CD4-positive, alpha-beta T cell treated with Interleukin-4 for 4 hours (primary cell): ENCODE measurements around the gene PUM1.

Source experiments
- DNase-seq: peaks from one replicate; pipeline ENCODE4 v3.0.0-alpha.2; 2020

Gene PUM1

GRCh38 chr1:30903343-30904034 is 162.0 kb downstream of the PUM1 start:
- DNase-seq = no peak

- DNase-seq = no peak
Measured at GRCh38 chr1:30902593-30903290, 162.8 kb downstream of the PUM1 start.

- DNase-seq = no peak
Measured at GRCh38 chr1:30901798-30902581, 163.5 kb downstream of the PUM1 start.

- no peak for DNase-seq
Measured at GRCh38 chr1:30900931-30901560, 164.5 kb downstream of the PUM1 start.

- no peak for DNase-seq
Measured at GRCh38 chr1:30900486-30900885, 165.0 kb downstream of the PUM1 start.

- no peak for DNase-seq
Measured at GRCh38 chr1:30899577-30900389, 165.7 kb downstream of the PUM1 start.

- no peak for DNase-seq
Measured at GRCh38 chr1:30898031-30898815, 167.3 kb downstream of the PUM1 start.

- no peak for DNase-seq
Measured at GRCh38 chr1:30896905-30897304, 168.6 kb downstream of the PUM1 start.

- DNase-seq = no peak
Measured at GRCh38 chr1:30895944-30896660, 169.4 kb downstream of the PUM1 start.

- no peak for DNase-seq
Measured at GRCh38 chr1:30895382-30895943, 170.1 kb downstream of the PUM1 start.

GRCh38 chr1:30894508-30894973 is 171.0 kb downstream of the PUM1 start:
- no peak for DNase-seq

- DNase-seq = no peak
Measured at GRCh38 chr1:30893776-30894507, 171.6 kb downstream of the PUM1 start.

GRCh38 chr1:30892671-30893073 is 172.8 kb downstream of the PUM1 start:
- DNase-seq = no peak

- DNase-seq = no peak
Measured at GRCh38 chr1:30891227-30891552, 174.3 kb downstream of the PUM1 start.

GRCh38 chr1:30890502-30891226 is 174.9 kb downstream of the PUM1 start:
- no peak for DNase-seq

GRCh38 chr1:30889511-30889910 is 176.0 kb downstream of the PUM1 start:
- DNase-seq = no peak

GRCh38 chr1:30888975-30889374 is 176.5 kb downstream of the PUM1 start:
- no peak for DNase-seq

GRCh38 chr1:30888391-30888790 is 177.1 kb downstream of the PUM1 start:
- DNase-seq = no peak
